ENCODE results near the gene LMLN.

- TF ChIP-seq CTCF (IDR thresholded peaks at IDR 0.05), result no peak
- TF ChIP-seq POLR2A (IDR thresholded peaks at IDR 0.05), result no peak
Observed at GRCh38 chr3:198061119-198062067, 101.4 kb downstream of the LMLN start.

Measured in body of pancreas (tissue), 4 donors.